Endothelial cell of umbilical vein (primary cell): Measurements from ENCODE around the gene ERLIN1. TPM values are rescaled to one million over a fixed set of nuclear protein-coding genes. Genes with fewer than 3 reads are reported as not detected.

Experiments
- BruUV-seq: library from RNA; stranded (reverse); fragments of 400-500 nt; replicated peaks from 2 replicates; lab custom pipeline; 2021; lab: Mats Ljungman, UMichigan
- CTCF ChIA-PET: fragments of 300-600, 350-600 bp; sonication (Branson Sonifier 250); formaldehyde crosslinking; loops from one replicate; lab custom pipeline; 2021; ENCODE audit warnings: antibody characterized with exemption, inconsistent platforms; lab: Charles Lee
- POLR2A ChIA-PET: fragments of 300-600, 350-600 bp; sonication (Branson Sonifier 250); formaldehyde crosslinking; loops from one replicate; lab custom pipeline; 2021; ENCODE audit warnings: antibody characterized with exemption, inconsistent platforms; lab: Charles Lee
- DNase-seq: peaks from one replicate; pipeline ENCODE4 v3.0.0-alpha.2; 2011; ENCODE audit warnings: low read depth, low spot score
- FAIRE-seq: peaks from 2 replicates; lab custom pipeline; 2011; peaks lifted over from hg19 to GRCh38; lab: Jason Lieb, UNC
- H2AFZ ChIP-seq: 2 replicates; pipeline ENCODE4 v1.6.0; 2012; ENCODE audit warnings: low read depth, low read length, control low read depth, inconsistent platforms
- H3K27ac ChIP-seq: 2 replicates; pipeline ENCODE4 v1.5.1; 2011; ENCODE audit warnings: low read depth, mild to moderate bottlenecking, control low read depth, low read length, moderate library complexity; ENCODE audit not compliant: insufficient read depth
- H3K27me3 ChIP-seq, 2 experiments: 2 replicates each; pipeline versions ENCODE4 v1.6.0 to v1.6.1; 2011; ENCODE audit warnings: low read length in 2 of 2, mixed read lengths in 1 of 2; ENCODE audit not compliant: control insufficient read depth in 2 of 2, insufficient read depth in 2 of 2
- H3K36me3 ChIP-seq, 2 experiments: 2 replicates in 1 of 2; 3 replicates in 1 of 2; pipeline ENCODE4 v1.5.1; 2011; ENCODE audit warnings: low read length in 2 of 2, mild to moderate bottlenecking in 1 of 2, moderate library complexity in 1 of 2; ENCODE audit not compliant: control insufficient read depth in 2 of 2, insufficient read depth in 2 of 2; ENCODE audit errors: extremely low read depth in 1 of 2
- H3K4me1 ChIP-seq: 3 replicates; pipeline ENCODE4 v1.5.1; 2011; ENCODE audit warnings: mild to moderate bottlenecking, low read length; ENCODE audit not compliant: control insufficient read depth, insufficient read depth; ENCODE audit errors: extremely low read depth
- H3K4me2 ChIP-seq: 2 replicates; pipeline ENCODE4 v1.6.1; 2011; ENCODE audit warnings: low read length, control low read depth, mixed read lengths; ENCODE audit not compliant: insufficient read depth
- H3K4me3 ChIP-seq, 3 experiments: fragments of 200-600 bp in 1 of 3; sonication (generic), shearing (Covaris generic) in 1 of 3; replicated peaks in 1 of 3; 2 replicates each; pipeline ENCODE4 v1.5.1; 2011 to 2016; ENCODE audit warnings: control low read depth in 3 of 3, low read length in 3 of 3, mild to moderate bottlenecking in 2 of 3, inconsistent platforms in 1 of 3, low read depth in 1 of 3, moderate library complexity in 1 of 3; ENCODE audit not compliant: insufficient read depth in 1 of 3
- H3K79me2 ChIP-seq: 2 replicates; pipeline ENCODE4 v1.6.0; 2012; ENCODE audit warnings: low read length, inconsistent platforms; ENCODE audit not compliant: control insufficient read depth, insufficient read depth
- H3K9ac ChIP-seq: replicated peaks from 2 replicates; pipeline ENCODE3; 2011; ENCODE audit warnings: low read length, control low read depth; ENCODE audit not compliant: insufficient read depth; ENCODE audit errors: extremely low read depth
- H3K9me1 ChIP-seq: replicated peaks from 3 replicates; pipeline ENCODE4 v1.6.0; 2011; ENCODE audit warnings: mild to moderate bottlenecking, low read length; ENCODE audit not compliant: control insufficient read depth, insufficient read depth; ENCODE audit errors: extremely low read depth
- H3K9me3 ChIP-seq: replicated peaks from 2 replicates; pipeline ENCODE4 v1.5.1; 2012; ENCODE audit warnings: low read length, inconsistent platforms; ENCODE audit not compliant: control insufficient read depth, insufficient read depth
- H4K20me1 ChIP-seq: replicated peaks from 2 replicates; pipeline ENCODE3; 2011; ENCODE audit warnings: mild to moderate bottlenecking, low read length; ENCODE audit not compliant: control insufficient read depth, insufficient read depth; ENCODE audit errors: extremely low read depth
- CTCF ChIP-seq, 2 donors: IDR thresholded peaks; 1 replicate in 1 of 2; 2 replicates in 1 of 2; pipeline ENCODE4 v1.5.1; 2011; ENCODE audit warnings: low read length in 2 of 2, mild to moderate bottlenecking in 2 of 2, moderate library complexity in 2 of 2, control low read depth in 1 of 2, inconsistent platforms in 1 of 2, low read depth in 1 of 2; ENCODE audit not compliant: insufficient read depth in 1 of 2; ENCODE audit errors: extremely low read depth in 1 of 2
- EZH2 ChIP-seq: IDR thresholded peaks from 2 replicates; pipeline ENCODE4 v1.6.1; 2012; ENCODE audit warnings: borderline replicate concordance, low read depth, mild to moderate bottlenecking, moderate library complexity, low read length, inconsistent platforms; ENCODE audit not compliant: severe bottlenecking
- FOS ChIP-seq: IDR thresholded peaks from 2 replicates; pipeline ENCODE4 v1.6.1; 2011; ENCODE audit warnings: mild to moderate bottlenecking, low read length, moderate library complexity, borderline replicate concordance; ENCODE audit not compliant: insufficient read depth
- GATA2 ChIP-seq: IDR thresholded peaks from 2 replicates; pipeline ENCODE4 v1.7.0; 2011; ENCODE audit warnings: low read depth, mild to moderate bottlenecking, moderate library complexity, mixed read lengths, low read length; ENCODE audit not compliant: insufficient read length, insufficient read depth
- JUN ChIP-seq: IDR thresholded peaks from 2 replicates; pipeline ENCODE4 v1.6.1; 2011; ENCODE audit warnings: borderline replicate concordance, low read depth; ENCODE audit not compliant: insufficient read length, insufficient read depth
- MAX ChIP-seq: IDR thresholded peaks from 2 replicates; pipeline ENCODE4 v1.6.1; 2011; ENCODE audit not compliant: insufficient read depth, insufficient read length
- MYC ChIP-seq: IDR thresholded peaks from one replicate; pipeline ENCODE4 v1.6.1; 2011; ENCODE audit warnings: mild to moderate bottlenecking, low read depth, low read length
- POLR2A ChIP-seq: IDR thresholded peaks from 2 replicates; pipeline ENCODE4 v1.6.1; 2012; ENCODE audit warnings: low read depth, mild to moderate bottlenecking, control low read depth, low read length
- POLR2AphosphoS5 ChIP-seq: IDR thresholded peaks from 2 replicates; pipeline ENCODE4 v1.6.1; 2012; ENCODE audit warnings: low read depth, mild to moderate bottlenecking, control low read depth, low read length, moderate library complexity; ENCODE audit not compliant: insufficient read depth
- dilution Hi-C: fragments of 300-500 bp; cut with MboI; formaldehyde crosslinking; loops from one replicate; pipeline ENCODE4 v1.15.0; 2019; ENCODE audit warnings: low sequenced_read_pairs; ENCODE audit not compliant: extremely low pct_ligation_motif_present
- intact Hi-C: fragments of 100-400 bp; cut with micrococcal nuclease; formaldehyde crosslinking; loops from one replicate; pipeline ENCODE4 v1.10.0; 2022
- polyA plus RNA-seq, 4 experiments: library from polyadenylated mRNA; depleted of rRNA in 3 of 4; stranded (reverse) in 3 of 4; unstranded in 1 of 4; fragments of >200 nt; gene quantifications; 2 replicates each; pipeline versions ENCODE4 v1.2.1 to v1.2.3, GENCODE V29; 2011 to 2012; ENCODE audit warnings: missing spikeins in 1 of 4
- total RNA-seq: library from RNA; stranded (reverse); gene quantifications from 2 replicates; pipeline ENCODE4 v1.2.3, GENCODE V29; 2021

ERLIN1 gene
- total and polyA plus RNA-seq, 2 donors (not counting 3 experiments of a cell fraction or from before 2014, with no cell fraction given): 30.7 to 51.0 TPM

- FAIRE-seq: no peak
- Histone ChIP-seq H3K9me1 (no peaks in the 10 kb centered on the region), H3K9ac (no peak overlapping the region), H3K27me3 (peaks cover 2 to 4% of the 10 kb centered on the region in 2 experiments), H3K36me3 (no peaks in the 10 kb centered on the region), H2AFZ (no peak overlapping the region), H3K4me2 (no peak overlapping the region), H3K4me3 (no peak overlapping the region), H4K20me1 (no peaks in the 10 kb centered on the region), H3K79me2 (no peaks in the 10 kb centered on the region), H3K27ac (no peak overlapping the region), H3K9me3 (no peaks in the 10 kb centered on the region), H3K4me1 (peaks cover 16% of the 10 kb centered on the region)
- TF ChIP-seq POLR2AphosphoS5: no peak
- TF ChIP-seq FOS: no peak
- TF ChIP-seq JUN: no peak
- no peak for TF ChIP-seq GATA2
- TF ChIP-seq MAX: no peak
- TF ChIP-seq EZH2: no peak
- no peak for TF ChIP-seq CTCF (IDR thresholded peaks at IDR 0.05; ENCODE audit: extremely low read depth in 1 of 2, insufficient read depth in 1 of 2, low read depth in 1 of 2, low read length in 2 of 2)
- TF ChIP-seq POLR2A: no peak
- TF ChIP-seq MYC: no peak
- intact Hi-C loops (no loop called here), dilution Hi-C loops (no loop called here)
- no peak for DNase-seq
- no TSS peak for BruUV-seq
- POLR2A ChIA-PET: no interaction called here
- CTCF ChIA-PET: no interaction called here
These were observed 81.5 kb downstream of the ERLIN1 start for GRCh38 chr10:100104300-100104699.
